NCI-H1694 (cell line): Measurements from ENCODE around the gene BCL2L13.

Experiments
- DNase-seq: peaks from one replicate; lab custom pipeline; 2025; lab: John Stamatoyannopoulos, UW

Gene BCL2L13

GRCh38 chr22:17726928-17727897 lies 88.7 kb downstream of the BCL2L13 start:
- no peak for DNase-seq

GRCh38 chr22:17728786-17729185 lies 90.2 kb downstream of the BCL2L13 start:
- DNase-seq = no peak

- no peak for DNase-seq
Measured at GRCh38 chr22:17729561-17729960, 91.0 kb downstream of the BCL2L13 start.

- no peak for DNase-seq
Measured at GRCh38 chr22:17732251-17732854, 93.8 kb downstream of the BCL2L13 start.

GRCh38 chr22:17733466-17733865 lies 94.9 kb downstream of the BCL2L13 start:
- DNase-seq = no peak

GRCh38 chr22:17734187-17734586 lies 95.6 kb downstream of the BCL2L13 start:
- no peak for DNase-seq

- no peak for DNase-seq
Measured at GRCh38 chr22:17738386-17739128, 100.0 kb downstream of the BCL2L13 start.

- no peak for DNase-seq
Measured at GRCh38 chr22:17739196-17739975, 100.8 kb downstream of the BCL2L13 start.

- DNase-seq = no peak
Measured at GRCh38 chr22:17741866-17742526, 103.4 kb downstream of the BCL2L13 start.

- DNase-seq = peak; percentile 1
Measured at GRCh38 chr22:17742527-17742902, 104.0 kb downstream of the BCL2L13 start.

GRCh38 chr22:17743661-17744411 lies 105.3 kb downstream of the BCL2L13 start:
- DNase-seq = no peak

- DNase-seq = no peak
Measured at GRCh38 chr22:17744430-17744829, 105.9 kb downstream of the BCL2L13 start.

GRCh38 chr22:17746916-17747315 lies 108.4 kb downstream of the BCL2L13 start:
- DNase-seq = no peak

- no peak for DNase-seq
Measured at GRCh38 chr22:17748555-17749353, 110.2 kb downstream of the BCL2L13 start.

GRCh38 chr22:17749605-17750395 lies 111.2 kb downstream of the BCL2L13 start:
- no peak for DNase-seq

GRCh38 chr22:17751596-17751995 lies 113.0 kb downstream of the BCL2L13 start:
- no peak for DNase-seq

- DNase-seq = no peak
Measured at GRCh38 chr22:17753401-17753989, 114.9 kb downstream of the BCL2L13 start.

- peak; percentile 19 for DNase-seq
Measured at GRCh38 chr22:17754233-17754925, 115.8 kb downstream of the BCL2L13 start.
